ENCODE data around the gene TBC1D22A. TPM values are rescaled to one million over a fixed set of nuclear protein-coding genes. Genes with fewer than 3 reads are reported as not detected.

TBC1D22A gene
- total RNA-seq, 1 experiment from 2014 or later = 20.9 TPM

DNA sequence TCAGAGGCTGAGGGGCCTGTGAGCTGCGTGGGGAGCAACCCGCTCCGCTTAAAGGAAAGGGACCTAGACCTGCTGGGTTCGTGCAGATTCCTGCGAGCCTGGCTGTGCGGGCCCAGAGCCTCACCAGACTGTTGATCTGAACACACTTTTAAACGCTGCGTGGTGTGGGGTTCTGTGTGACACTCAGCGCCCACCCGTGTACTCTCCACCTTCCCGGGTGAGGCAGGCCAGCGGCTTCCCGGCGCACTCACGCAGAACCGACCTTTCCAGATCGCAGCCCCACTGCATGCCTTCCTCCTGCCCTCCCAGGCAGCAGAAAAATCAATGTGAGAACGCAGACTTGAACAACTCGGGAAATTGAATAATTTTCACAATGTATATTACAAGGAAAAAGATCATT, 388.6 kb downstream of the TBC1D22A start:
- no TSS peak for BruUV-seq (replicated peaks)
- H3K79me2 ChIP-seq (ENCODE audit: insufficient read depth, low read length) = no peaks in the 10 kb centered on the region

More for the DNA sequence above, 388.6 kb downstream of the TBC1D22A start:
- no peak overlapping the region for H3K9ac ChIP-seq (ENCODE audit: low read length)
- peaks cover 0 to 10% of the 10 kb centered on the region in 2 experiments; a peak in 2 of 4 replicates for H3K4me1 ChIP-seq (ENCODE audit: control insufficient read depth in 1 of 2, insufficient read depth in 2 of 2, low read length in 2 of 2)
- H3K27me3 ChIP-seq (ENCODE audit: insufficient read depth, low read length) = no peaks in the 10 kb centered on the region
- no peaks in the 10 kb centered on the region for H4K20me1 ChIP-seq (ENCODE audit: insufficient read depth)
- ATAC-seq (no peak), DNase-seq (ENCODE audit: low read depth, low spot score) (no peak)
- CTCF ChIA-PET = no interaction called here
- no peak overlapping the region for H3K4me2 ChIP-seq (ENCODE audit: low read length)
- intact Hi-C loops (cut with micrococcal nuclease) = no loop called here
- POLR2A ChIA-PET = no interaction called here
- TF ChIP-seq ELF1 (IDR thresholded peaks at IDR 0.05; ENCODE audit: borderline replicate concordance, low read depth) (no peak), FOSL1 (IDR thresholded peaks at IDR 0.05; ENCODE audit: low read depth) (no peak), EZH2phosphoT487 (IDR thresholded peaks at IDR 0.05; ENCODE audit: borderline replicate concordance) (no peak), ZNF274 (IDR thresholded peaks at IDR 0.05; ENCODE audit: low read depth, low read length) (no peak), CEBPB (IDR thresholded peaks at IDR 0.05; ENCODE audit: low read depth) (no peak), TCF7L2 (IDR thresholded peaks at IDR 0.05; ENCODE audit: borderline replicate concordance, extremely low read depth, insufficient read depth, insufficient read length) (no peak), SIN3A (IDR thresholded peaks at IDR 0.05; ENCODE audit: low read depth) (no peak), YY1 (IDR thresholded peaks at IDR 0.05; ENCODE audit: extremely low read depth, insufficient replicate concordance, low read depth, low read length) (no peak), CBX3 (IDR thresholded peaks at IDR 0.05; ENCODE audit: low read depth) (no peak), JUND (IDR thresholded peaks at IDR 0.05) (no peak), ZBTB33 (IDR thresholded peaks at IDR 0.05; ENCODE audit: extremely low read depth, insufficient replicate concordance, low read length) (no peak), EGR1 (IDR thresholded peaks at IDR 0.05; ENCODE audit: low read depth) (no peak), RAD21 (IDR thresholded peaks at IDR 0.05; ENCODE audit: low read depth) (no peak)
- TF ChIP-seq, protein P1, sequence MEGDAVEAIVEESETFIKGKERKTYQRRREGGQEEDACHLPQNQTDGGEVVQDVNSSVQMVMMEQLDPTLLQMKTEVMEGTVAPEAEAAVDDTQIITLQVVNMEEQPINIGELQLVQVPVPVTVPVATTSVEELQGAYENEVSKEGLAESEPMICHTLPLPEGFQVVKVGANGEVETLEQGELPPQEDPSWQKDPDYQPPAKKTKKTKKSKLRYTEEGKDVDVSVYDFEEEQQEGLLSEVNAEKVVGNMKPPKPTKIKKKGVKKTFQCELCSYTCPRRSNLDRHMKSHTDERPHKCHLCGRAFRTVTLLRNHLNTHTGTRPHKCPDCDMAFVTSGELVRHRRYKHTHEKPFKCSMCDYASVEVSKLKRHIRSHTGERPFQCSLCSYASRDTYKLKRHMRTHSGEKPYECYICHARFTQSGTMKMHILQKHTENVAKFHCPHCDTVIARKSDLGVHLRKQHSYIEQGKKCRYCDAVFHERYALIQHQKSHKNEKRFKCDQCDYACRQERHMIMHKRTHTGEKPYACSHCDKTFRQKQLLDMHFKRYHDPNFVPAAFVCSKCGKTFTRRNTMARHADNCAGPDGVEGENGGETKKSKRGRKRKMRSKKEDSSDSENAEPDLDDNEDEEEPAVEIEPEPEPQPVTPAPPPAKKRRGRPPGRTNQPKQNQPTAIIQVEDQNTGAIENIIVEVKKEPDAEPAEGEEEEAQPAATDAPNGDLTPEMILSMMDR (IDR thresholded peaks at IDR 0.05 in 2 of 3, conservative IDR thresholded peaks at IDR 0.05 in 1 of 3; ENCODE audit: borderline replicate concordance in 1 of 3, insufficient read depth in 1 of 3, low read depth in 2 of 3, low read length in 2 of 3) = no peak
- TF ChIP-seq, protein P2, sequence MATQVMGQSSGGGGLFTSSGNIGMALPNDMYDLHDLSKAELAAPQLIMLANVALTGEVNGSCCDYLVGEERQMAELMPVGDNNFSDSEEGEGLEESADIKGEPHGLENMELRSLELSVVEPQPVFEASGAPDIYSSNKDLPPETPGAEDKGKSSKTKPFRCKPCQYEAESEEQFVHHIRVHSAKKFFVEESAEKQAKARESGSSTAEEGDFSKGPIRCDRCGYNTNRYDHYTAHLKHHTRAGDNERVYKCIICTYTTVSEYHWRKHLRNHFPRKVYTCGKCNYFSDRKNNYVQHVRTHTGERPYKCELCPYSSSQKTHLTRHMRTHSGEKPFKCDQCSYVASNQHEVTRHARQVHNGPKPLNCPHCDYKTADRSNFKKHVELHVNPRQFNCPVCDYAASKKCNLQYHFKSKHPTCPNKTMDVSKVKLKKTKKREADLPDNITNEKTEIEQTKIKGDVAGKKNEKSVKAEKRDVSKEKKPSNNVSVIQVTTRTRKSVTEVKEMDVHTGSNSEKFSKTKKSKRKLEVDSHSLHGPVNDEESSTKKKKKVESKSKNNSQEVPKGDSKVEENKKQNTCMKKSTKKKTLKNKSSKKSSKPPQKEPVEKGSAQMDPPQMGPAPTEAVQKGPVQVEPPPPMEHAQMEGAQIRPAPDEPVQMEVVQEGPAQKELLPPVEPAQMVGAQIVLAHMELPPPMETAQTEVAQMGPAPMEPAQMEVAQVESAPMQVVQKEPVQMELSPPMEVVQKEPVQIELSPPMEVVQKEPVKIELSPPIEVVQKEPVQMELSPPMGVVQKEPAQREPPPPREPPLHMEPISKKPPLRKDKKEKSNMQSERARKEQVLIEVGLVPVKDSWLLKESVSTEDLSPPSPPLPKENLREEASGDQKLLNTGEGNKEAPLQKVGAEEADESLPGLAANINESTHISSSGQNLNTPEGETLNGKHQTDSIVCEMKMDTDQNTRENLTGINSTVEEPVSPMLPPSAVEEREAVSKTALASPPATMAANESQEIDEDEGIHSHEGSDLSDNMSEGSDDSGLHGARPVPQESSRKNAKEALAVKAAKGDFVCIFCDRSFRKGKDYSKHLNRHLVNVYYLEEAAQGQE (IDR thresholded peaks at IDR 0.05; ENCODE audit: low read depth) = no peak
- TF ChIP-seq, protein P3, sequence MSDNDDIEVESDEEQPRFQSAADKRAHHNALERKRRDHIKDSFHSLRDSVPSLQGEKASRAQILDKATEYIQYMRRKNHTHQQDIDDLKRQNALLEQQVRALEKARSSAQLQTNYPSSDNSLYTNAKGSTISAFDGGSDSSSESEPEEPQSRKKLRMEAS (IDR thresholded peaks at IDR 0.05) = no peak
- TF ChIP-seq, protein P4, sequence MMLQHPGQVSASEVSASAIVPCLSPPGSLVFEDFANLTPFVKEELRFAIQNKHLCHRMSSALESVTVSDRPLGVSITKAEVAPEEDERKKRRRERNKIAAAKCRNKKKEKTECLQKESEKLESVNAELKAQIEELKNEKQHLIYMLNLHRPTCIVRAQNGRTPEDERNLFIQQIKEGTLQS (IDR thresholded peaks at IDR 0.05) = no peak
- H2AFZ ChIP-seq (ENCODE audit: low read depth, low read length, poor library complexity, severe bottlenecking) = no peak overlapping the region
- H3K36me3 ChIP-seq (ENCODE audit: control insufficient read depth in 1 of 2, insufficient read depth in 2 of 2, low read length in 2 of 2) = no peaks in the 10 kb centered on the region
- no peak overlapping the region for H3K4me3 ChIP-seq (replicated peaks in 1 of 2; ENCODE audit: low read depth in 1 of 2, low read length in 2 of 2)
- RAD21 ChIA-PET (ENCODE audit: low non-redundant PET in 1 of 2, low total read pairs in 2 of 2, uncharacterized antibody in 2 of 2, unreplicated experiment in 2 of 2) = no interaction called here
- H3K9me3 ChIP-seq (ENCODE audit: control insufficient read depth in 1 of 2, insufficient read depth in 1 of 2, low read depth in 1 of 2, low read length in 2 of 2) = no peaks in the 10 kb centered on the region
- no peak overlapping the region for H3K27ac ChIP-seq (ENCODE audit: low read depth, low read length)
- H3K9me2 ChIP-seq (ENCODE audit: insufficient read depth) = no peaks in the 10 kb centered on the region
